ENCODE measurements around the gene EEPD1.

Gene EEPD1

DNA sequence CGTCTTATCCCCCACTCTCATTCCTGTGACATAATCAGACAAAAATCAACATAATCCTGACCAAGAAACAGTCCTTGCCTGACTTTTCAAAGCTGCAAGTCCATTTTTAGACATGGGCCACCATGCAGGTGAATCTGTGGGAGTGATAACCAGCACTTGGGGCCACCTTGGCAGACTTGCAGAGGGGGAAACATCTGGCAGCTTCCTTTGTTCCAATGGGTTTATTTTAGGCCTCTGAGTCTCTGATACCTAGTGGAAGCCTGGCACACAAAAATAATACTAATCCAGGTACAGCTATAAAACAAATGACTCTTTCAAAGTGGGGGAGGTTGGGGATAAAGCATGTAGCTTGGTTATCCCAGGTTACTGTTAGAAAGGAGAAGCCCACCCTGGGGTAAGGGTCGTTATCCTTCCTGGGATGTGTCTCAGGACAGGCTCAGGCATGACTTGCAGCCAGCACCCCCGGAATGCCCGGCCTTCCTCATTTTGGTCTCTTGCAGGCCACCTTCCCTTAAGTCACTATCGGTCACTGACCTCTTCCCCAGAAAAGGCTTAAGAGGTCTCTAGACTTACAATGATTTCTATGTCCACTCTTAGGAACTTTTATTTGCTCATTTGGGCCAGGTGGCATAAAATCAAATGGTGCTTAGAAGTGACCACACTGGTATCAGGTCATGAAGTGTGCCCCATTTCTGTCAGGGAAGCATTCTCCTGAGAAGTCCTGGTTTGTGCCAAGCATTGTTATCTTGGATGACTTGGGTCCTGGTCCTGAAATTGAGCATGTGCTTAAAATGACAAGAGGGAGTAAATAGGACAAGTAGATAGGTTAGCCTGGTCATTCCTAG lies 37.6 kb downstream of the EEPD1 start:
- DNase-seq (ENCODE audit: low spot score) (no peak), FAIRE-seq (no peak)

DNA sequence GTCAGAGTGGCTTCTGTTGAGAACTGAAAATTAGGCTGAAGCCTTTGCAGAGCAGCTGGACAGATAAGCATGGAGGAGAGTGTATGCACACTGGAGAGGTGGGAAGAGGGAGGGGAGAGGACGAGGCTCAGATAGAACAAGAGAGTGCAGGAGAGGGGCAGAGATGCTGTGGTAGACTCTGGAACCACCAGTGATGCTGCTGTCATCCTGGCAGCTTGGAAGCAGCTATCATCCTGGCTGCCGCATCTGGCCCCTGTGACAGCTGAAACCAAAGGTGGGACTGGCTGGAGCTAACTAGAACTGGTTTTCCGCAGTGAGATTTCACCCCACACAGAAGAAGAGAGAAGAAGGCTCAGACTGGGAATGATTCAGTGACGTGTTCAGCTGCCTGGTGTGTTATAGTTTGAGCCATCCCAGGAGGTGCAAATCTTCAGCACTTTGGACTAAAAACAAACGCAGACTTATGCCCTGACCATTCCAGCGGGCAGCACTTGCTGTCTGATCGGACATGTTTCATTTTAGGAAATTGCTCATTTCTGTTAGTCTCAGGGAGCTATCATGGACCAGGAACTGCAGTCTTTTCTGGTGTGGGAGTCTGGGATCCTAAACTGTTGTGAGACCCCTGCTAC lies 38.4 kb downstream of the EEPD1 start:
- no peak for DNase-seq (ENCODE audit: low spot score)
- FAIRE-seq = no peak

DNA sequence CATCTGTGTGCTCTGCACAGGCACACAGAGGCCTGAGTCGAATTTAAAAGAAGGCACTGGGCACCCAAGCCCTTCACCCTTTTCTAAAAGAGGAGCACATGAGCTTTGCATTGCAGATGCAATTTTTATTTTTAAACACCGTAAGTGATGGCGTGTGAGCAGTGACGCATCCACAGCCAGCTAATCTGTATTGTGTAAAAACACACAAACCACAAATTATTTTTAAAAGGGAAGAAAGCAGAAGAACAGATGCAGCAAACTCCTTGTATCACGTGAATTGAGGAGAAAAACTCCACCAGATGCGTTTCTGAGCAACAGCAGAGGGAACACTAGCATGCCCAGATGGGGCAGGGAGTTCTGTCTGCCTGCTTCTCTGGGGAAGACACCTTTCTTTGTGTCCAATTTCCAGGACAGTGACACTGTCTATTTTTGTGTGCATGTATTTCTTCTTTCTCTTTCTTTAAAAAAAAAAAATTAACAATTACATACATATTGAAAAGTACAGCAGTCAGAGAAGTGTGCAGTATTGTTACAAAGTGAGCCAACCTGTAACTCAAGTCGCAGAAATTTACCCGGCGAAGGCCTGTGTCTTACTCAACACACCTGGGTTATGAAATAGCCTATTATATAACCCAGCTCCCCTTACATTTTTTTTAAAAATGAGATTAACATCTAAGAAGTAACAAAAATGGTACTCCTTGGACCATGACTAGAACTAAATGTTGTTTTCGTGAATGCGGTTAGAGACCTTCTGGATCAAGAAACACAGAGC lies 39.2 kb downstream of the EEPD1 start:
- DNase-seq (ENCODE audit: low spot score) (no peak), FAIRE-seq (no peak)

DNA sequence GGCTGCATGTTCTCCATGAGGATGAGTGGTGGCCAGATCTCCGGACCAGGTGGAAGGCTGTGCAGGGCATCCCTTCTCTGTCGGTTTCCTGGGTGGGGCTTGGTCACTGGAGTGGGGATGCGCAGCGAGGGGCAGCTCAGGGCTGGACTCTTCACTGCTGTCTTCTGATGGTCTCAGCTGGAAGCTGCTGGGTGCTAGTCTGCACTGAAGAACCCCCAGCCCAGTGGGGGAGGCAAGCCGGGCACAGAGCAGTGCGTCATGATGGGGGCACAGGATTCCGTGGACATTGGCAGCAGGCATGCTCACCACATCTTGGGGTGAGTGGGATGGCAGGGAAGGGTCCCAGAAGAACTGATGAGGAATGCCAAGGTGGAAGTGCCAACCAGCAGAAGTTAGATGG lies 39.8 kb downstream of the EEPD1 start:
- FAIRE-seq (no peak), DNase-seq (ENCODE audit: low spot score) (no peak)

DNA sequence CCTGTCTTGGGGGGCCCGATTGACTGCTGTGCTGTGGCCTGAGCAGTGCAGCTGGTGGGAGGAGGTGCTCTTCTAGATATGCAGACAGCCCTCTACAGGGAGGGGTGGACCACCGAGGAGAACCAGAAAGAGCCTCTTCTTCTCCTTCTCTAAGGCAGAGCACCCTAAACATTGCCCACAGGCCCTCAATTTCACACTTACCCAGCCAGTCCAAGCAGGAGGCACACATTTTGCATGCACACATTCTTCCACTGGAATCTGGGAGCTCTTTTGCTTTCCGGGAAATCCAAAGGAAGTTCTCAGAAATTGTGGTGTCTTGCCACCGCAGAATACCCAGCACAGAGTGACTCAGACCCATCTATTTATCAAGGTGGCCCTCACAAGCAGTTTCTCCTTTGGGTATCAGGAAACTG lies 45.8 kb downstream of the EEPD1 start:
- DNase-seq (ENCODE audit: low spot score) = peak; percentile 32
- no peak for FAIRE-seq

DNA sequence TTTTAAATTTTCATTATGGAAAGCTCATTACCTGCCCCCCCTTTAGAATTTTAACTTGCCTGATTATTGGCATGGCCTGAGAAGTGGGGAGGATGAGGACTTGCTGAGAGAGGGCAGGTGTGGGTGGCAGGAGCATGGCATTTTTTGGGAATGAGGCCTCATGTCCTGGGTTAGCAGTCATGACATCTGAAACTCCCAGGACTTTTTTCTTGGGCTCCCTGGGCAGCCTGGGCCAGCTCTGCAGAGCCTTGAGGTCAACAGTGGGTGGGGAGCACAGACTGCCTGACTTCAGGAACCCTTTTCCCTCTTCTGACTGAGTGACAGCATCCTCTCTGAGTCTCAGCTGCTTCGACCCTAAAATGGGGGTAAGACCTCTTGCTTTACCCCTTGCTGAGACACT lies 46.3 kb downstream of the EEPD1 start:
- no peak for FAIRE-seq
- no peak for DNase-seq (ENCODE audit: low spot score)

DNA sequence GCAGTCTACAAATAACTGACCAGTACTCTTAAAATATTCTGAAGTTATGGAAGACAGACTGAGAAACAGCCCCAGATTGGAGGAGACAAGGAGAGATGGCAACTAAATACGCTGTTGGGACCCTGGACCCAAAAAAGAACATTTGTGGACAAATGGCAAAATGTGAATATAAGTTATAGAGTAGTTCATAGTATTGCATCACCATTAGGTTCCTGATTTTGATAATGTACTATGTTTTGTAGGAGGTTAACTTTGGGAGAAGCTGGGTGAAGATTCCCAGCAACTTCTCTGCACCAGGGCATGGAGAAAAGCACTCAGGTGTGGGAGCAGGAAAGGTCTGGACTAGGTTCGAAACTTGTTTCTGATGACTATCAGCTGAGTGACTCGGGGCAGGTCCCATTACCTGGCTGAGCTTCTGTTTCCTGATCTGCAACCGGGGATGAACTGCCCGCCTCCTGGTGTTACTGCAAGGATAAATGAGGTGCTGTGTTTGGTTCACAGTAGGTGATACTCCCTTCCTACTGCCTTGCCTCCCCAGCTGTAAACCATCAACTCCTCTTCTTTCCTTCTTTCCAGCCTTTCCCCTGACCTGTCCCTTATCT lies 48.2 kb downstream of the EEPD1 start:
- FAIRE-seq = no peak
- DNase-seq (ENCODE audit: low spot score) = no peak

DNA sequence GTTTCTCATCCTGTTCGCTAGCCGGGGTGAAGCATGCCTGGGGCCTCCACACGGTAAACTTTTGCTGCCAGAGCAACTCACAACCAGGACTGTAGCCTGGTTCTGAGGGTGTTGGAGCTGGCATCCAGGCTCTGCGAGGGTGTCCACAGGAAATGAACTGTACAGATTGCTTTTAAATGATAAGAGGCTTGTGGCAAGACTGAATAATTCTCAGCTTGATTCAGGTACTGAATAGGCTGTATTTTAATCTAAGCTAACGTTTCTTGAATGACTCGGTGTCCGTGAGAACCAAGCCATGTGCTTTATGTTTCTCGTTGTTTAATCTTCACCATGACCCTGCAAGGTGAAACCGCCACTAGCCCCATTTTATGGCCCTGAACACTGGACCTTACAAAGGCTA lies 49.3 kb downstream of the EEPD1 start:
- FAIRE-seq (no peak), DNase-seq (ENCODE audit: low spot score) (no peak)

DNA sequence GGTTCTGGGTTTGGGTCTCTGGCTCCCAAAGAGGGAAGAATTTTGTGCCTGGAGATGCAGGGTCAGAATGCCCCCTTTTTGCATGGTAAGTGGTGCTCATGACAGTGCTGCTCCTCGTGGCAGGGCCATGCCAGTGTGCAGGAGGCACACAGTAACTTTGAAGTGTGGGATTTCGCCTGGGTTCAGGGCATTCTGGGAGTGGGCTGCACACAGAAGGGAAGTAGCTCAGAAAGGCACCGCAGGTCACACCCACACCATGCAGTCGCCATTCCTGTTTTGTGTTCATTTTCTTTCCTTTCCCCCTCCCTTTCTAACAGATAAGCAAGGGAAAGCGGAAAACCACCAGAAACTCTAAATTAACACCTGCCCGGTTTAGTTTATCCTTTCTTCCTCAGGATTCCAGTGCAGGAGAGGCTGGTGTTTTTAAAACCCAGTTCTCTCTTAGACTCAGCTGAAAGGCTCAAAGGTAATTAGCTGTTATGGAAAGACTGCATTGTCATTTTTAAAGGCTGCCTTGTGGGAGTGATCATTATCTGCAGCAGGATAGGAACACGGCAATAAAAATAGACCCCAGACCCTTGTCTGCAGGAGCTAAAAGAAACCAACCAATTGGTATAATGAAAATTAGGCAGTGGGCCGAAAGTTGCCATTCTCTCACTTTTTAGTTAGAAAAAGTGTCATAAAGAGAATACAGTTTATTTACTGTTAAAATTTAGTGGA lies 50.2 kb downstream of the EEPD1 start:
- no peak for DNase-seq (ENCODE audit: low spot score)
- FAIRE-seq = no peak

DNA sequence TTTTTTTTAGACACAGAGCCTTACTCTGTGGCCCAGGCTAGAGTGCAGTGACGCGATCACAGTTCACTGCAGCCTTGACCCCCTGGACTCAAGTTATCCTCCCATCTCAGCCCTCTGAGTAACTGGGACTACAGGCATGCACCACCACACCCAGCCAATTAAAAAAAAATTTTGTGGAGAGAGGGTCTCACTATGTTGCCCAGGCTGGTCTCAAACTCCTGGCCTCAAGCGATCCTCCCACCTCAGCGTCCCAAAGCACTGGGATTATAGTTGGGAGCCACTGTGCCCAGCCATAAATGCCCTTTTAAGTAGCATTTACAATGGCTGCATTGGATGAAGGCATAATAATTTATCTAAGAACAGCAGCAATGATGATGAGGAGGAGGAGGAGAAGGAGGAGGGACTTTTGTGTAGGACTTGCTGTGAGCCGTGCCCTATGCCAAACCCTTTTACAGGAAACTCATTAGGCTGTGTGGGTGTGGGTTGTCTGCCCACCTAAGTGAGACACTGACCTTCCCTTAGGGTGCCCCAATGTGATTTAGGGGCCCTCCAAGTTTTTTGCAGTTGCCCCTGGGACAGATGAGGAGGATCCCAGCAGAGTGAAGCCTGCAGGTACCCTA lies 51.1 kb downstream of the EEPD1 start:
- no peak for DNase-seq (ENCODE audit: low spot score)
- FAIRE-seq = no peak

DNA sequence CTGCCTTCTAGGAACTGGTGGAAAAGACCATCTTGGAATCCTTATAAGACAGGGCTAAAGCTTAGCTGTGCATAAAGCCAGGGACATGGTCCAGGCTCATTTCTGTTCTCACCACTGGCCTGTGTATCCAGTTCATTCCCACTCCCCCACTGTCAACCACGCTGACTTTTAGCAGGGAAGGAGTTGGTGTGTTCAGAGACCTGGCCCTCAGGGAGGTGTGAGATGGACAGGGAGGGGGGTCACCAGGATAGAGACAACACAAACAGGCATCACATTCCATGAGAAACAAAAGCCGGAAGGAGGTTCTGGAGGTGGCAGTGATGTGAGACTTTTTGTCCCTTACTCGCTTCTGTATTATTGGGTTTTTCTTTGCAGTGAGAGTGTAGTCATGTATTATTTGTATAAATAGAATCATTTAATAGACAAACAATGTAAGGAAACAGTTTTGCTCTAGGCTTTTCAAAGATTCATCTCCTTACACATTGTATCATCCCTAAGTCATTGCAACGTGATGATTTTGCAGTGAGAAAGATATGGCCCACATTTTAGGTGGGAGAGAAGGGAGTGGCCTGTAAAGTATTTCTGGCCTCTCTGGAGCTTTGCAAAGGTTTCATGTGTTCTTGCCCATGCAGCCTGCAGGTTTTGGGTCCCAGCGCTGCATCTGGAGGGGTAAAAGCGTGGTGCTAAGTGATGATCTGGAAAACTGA lies 52.0 kb downstream of the EEPD1 start:
- DNase-seq (ENCODE audit: low spot score) (no peak), FAIRE-seq (no peak)

DNA sequence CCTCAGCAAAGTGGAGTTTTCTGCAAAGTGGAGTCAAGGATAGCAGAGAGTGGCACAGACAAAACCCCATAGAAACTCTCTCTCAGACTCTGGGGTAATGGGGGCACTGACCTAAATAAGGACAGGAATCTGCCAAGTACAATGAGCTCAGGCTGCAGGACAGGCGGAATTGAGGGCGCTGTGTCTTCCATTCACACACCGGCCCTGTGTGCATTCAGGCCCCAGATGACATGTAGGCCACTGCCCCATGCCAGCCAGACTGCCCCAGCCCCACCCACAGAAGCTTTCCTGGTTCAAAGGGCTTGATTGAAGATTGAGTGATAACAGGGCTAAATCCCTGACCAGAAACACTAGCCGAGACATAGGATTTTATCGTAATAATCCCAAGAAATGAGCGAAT lies 52.7 kb downstream of the EEPD1 start:
- FAIRE-seq (no peak), DNase-seq (ENCODE audit: low spot score) (no peak)

DNA sequence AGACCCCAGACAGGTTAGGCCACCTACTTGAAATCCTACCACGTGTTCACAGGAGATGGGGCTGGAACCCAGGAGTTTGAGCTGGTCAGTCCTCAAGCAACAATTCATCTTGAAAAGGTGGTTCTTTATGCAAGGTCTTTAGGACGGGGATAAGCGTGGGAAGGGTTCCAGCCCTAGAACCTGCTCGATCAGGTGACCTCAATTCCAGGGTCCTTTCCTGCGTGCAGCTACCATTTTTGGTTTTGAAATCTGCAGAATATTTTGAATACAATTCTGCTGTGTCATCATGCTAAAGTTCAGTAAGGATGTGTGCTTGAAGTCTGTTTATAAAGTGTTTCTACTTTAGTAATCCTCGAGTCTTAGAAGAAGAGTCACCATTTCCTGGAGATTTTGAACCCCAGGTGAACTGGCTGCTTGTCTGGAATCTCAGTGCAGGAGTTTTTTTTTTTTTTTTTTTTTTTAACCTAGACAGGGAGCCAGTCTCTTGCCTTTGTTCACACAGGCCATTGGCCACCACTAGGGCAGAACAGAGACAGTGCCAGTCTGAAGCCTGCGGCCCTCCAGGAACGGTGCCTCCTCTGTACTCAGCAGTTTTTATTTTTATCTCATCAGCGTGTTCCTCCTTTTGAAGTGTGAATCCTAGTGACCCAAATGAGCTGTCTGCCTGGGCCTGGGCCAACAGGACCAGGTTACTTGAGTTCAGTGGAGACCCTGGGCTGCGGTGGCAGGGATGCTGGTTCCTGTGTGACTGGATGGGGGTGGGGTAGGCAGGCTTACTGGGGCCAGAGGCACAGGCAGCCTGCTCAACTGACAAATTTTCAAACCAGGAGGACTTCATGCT lies 54.6 kb downstream of the EEPD1 start:
- FAIRE-seq = peak; percentile 66
- DNase-seq (ENCODE audit: low spot score) = peak; percentile 79

DNA sequence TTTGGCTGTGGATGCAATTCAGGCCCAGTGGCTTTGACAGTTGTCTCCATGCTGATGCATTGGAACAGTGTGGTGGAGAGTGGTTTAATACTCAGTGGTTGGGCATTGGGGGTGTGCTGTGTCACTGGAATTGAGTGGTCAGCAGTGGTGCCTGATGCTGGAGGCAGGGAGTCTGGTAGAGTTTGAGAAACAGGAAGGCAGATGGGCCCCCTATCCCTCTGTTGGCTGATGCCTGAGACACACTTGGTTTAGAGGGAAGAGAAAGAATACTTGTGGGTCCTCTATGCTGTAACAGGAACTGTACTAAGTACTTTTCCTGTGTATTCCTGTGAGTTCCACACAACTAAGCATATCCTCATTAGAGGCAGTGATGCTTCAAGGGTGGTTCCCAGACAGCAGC lies 55.4 kb downstream of the EEPD1 start:
- FAIRE-seq (no peak), DNase-seq (ENCODE audit: low spot score) (no peak)

DNA sequence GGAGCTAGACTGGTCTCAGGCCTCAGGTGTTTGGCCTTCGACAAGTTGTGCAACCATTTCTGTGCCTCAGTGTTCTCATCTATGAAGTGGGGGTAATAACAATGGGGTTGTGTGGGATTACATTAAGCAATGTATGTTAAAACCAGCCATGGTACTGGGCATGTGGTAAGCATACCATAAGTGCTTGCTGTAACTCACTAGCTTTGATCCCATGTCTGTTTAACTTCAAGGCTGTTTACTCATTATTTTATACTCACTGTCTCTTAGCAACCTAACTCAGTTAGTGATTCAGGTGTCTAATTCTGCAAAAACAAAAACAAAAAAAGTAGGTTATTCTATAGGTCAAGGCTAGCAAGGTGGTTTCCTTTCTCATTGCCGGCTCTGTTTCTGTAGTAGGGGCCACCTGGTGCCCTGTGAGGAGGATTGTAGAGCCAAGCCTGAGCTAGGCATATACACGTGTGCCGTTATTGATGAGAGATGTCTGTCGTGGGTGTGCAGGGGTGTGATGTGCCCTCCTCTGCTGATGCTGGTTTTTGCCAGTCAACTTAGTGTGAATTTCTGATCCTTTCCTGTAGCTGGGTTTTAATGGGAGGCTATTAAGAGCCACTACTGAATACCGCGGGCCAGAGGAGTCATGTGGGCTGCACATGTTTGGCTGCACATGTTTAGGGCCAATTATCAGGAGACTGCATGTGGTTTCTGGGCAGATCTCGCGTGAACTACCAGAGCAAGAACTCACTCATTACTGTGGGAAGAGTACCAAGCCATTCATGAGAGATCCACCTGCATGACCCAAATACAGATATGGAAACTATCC lies 56.2 kb downstream of the EEPD1 start:
- FAIRE-seq (no peak), DNase-seq (ENCODE audit: low spot score) (no peak)

DNA sequence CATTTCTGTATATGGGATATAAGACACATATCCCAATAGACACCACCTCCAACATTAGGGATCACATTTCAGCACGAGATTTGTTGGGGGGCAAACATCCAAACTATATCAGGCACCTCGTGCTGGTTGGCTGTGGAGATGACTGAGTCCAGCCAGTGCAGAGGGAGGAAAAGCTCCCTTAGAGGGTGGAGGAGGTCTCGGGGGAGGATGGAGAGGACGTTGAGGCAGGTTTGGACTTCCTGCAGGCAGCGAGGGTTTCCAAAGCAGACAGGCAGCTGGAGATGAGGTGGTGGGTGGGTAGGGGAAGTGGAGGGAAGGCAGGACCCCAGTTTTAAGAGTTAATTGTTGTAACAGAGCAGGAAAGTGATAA lies 56.7 kb downstream of the EEPD1 start:
- DNase-seq (ENCODE audit: low spot score) (no peak), FAIRE-seq (no peak)

DNA sequence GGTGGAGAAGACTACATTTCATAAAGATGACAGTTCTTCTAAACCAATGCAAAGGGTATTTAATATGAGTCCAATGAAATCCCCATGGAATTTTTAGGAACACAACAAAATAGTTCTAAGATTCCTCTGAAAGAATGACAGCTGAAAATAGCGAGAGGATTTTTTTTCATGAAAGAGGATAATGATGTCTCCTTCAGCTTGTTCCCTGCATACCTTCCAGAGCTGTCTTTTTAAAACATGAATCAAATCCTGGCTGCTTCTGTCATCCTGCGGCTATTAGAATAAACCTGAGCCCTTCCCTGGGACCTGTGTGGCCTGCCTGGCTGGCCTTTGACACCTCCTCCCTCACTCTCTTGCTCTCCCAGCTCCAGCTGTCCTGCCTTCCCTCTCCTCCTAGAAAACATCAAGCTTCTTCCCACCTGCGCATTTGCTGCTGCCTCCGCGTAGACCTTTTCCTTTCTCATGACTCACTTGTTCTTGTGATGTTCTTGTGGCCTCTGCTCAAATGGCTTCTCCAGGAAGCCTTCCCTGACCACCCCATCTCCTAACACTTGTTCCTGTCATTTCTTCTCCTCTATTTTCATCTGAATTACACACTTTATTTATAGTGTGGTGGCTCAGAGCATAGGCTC lies 57.4 kb downstream of the EEPD1 start:
- DNase-seq (ENCODE audit: low spot score) = no peak
- FAIRE-seq = no peak

Measured in RCC 7860 (cell line).